T-cell (primary cell): ENCODE results near the gene BARX2. TPM values are rescaled to one million over a fixed set of nuclear protein-coding genes. Genes with fewer than 3 reads are reported as not detected.

Source experiments
- ATAC-seq, 4 experiments: fragments of 200-7000 bp in 3 of 4; fragments of 150-1000 bp in 1 of 4; cut with Tn5 transposase; replicated peaks in 1 of 4; 1 replicate in 3 of 4; 2 replicates in 1 of 4; pipeline ENCODE4 v1.10.0; 2021; ENCODE audit warnings: moderate library complexity in 3 of 4, mild to moderate bottlenecking in 2 of 4, moderate number of reproducible peaks in 1 of 4
- CTCF ChIA-PET, 2 donors: fragments of 300-600 bp; sonication (Branson Sonifier 250); formaldehyde crosslinking; loops; one replicate each; lab custom pipeline; 2022; ENCODE audit warnings: antibody characterized with exemption in 2 of 2; lab: Charles Lee
- POLR2A ChIA-PET, 2 donors: fragments of 300-600 bp; sonication (Branson Sonifier 250); formaldehyde crosslinking; loops; one replicate each; lab custom pipeline; 2022; ENCODE audit warnings: antibody characterized with exemption in 2 of 2; lab: Charles Lee
- DNase-seq, 35 experiments: peaks; one replicate each; pipeline versions ENCODE4 v3.0.0 to v3.0.0-alpha.2; 2013 to 2023
- H3K27ac ChIP-seq: one replicate; pipeline ENCODE4 v1.5.1; 2013; ENCODE audit warnings: low read length
- H3K27me3 ChIP-seq, 2 experiments: replicated peaks in 1 of 2; 1 replicate in 1 of 2; 2 replicates in 1 of 2; pipeline versions ENCODE4 v1.6.1 to v1.7.0; 2013; ENCODE audit warnings: low read length in 1 of 2, mixed read lengths in 1 of 2; ENCODE audit not compliant: control insufficient read depth in 2 of 2, insufficient read depth in 2 of 2; ENCODE audit errors: extremely low read depth in 1 of 2
- H3K36me3 ChIP-seq, 2 donors: 1 replicate in 1 of 2; 2 replicates in 1 of 2; pipeline versions ENCODE4 v1.6.1 to v1.7.0; 2013; ENCODE audit warnings: low read length in 1 of 2; ENCODE audit not compliant: control insufficient read depth in 2 of 2, insufficient read depth in 1 of 2; ENCODE audit errors: extremely low read depth in 1 of 2
- H3K4me1 ChIP-seq, 2 experiments: 1 replicate in 1 of 2; 2 replicates in 1 of 2; pipeline versions ENCODE4 v1.6.1 to v1.7.0; 2013; ENCODE audit warnings: low read length in 2 of 2, mixed read lengths in 1 of 2; ENCODE audit not compliant: insufficient read depth in 2 of 2, control insufficient read depth in 1 of 2; ENCODE audit errors: extremely low read depth in 1 of 2
- H3K4me3 ChIP-seq, 2 donors: 1 replicate in 1 of 2; 2 replicates in 1 of 2; pipeline versions ENCODE4 v1.5.1 to v1.7.0; 2013; ENCODE audit warnings: mild to moderate bottlenecking in 2 of 2, low read length in 1 of 2, moderate library complexity in 1 of 2; ENCODE audit not compliant: control insufficient read depth in 1 of 2; ENCODE audit errors: extremely low read depth in 1 of 2
- H3K9me3 ChIP-seq: 2 replicates; pipeline ENCODE4 v1.7.0; 2013
- H3K27ac Mint-ChIP-seq, 2 donors: one replicate each; pipeline ENCODE4 v1.8.0; 2020 to 2021; ENCODE audit warnings: mild to moderate bottlenecking in 2 of 2, mixed read lengths in 2 of 2
- H3K27me3 Mint-ChIP-seq, 2 donors: one replicate each; pipeline ENCODE4 v1.8.0; 2021 to 2022; ENCODE audit warnings: mixed read lengths in 2 of 2
- H3K36me3 Mint-ChIP-seq: one replicate; pipeline ENCODE4 v1.8.0; 2021; ENCODE audit warnings: mixed read lengths
- H3K4me1 Mint-ChIP-seq, 3 donors: one replicate each; pipeline ENCODE4 v1.8.0; 2020 to 2022; ENCODE audit warnings: mixed read lengths in 3 of 3, mild to moderate bottlenecking in 1 of 3
- H3K4me3 Mint-ChIP-seq, 3 donors: one replicate each; pipeline ENCODE4 v1.8.0; 2020 to 2022; ENCODE audit warnings: mild to moderate bottlenecking in 3 of 3, mixed read lengths in 3 of 3, moderate library complexity in 3 of 3
- H3K9me3 Mint-ChIP-seq, 3 donors: one replicate each; pipeline ENCODE4 v1.8.0; 2020 to 2022; ENCODE audit warnings: mixed read lengths in 3 of 3
- WGBS: methylation state at CpG from one replicate; pipeline ENCODE4 v1.1.5; 2013; ENCODE audit warnings: missing lambda C conversion rate; ENCODE audit not compliant: insufficient coverage; 5-methylcytosine and 5-hydroxymethylcytosine counted together
- total RNA-seq, 35 experiments: library from RNA in 6 of 35; stranded (reverse) in 6 of 35; fragments of 120-200 nt in 1 of 35; gene quantifications; one replicate each; pipeline versions ENCODE4 v1.2.1 to v1.2.4 and lab custom pipeline; 2013 to 2026

BARX2 gene
- total RNA-seq, 5 donors from 2014 or later (not counting 1 experiment from before 2014, with no cell fraction given), result not detected

GRCh38 chr11:129457321-129457720 lies 81.7 kb downstream of the BARX2 start:
- Histone ChIP-seq H3K9me3 (no peaks in the 10 kb centered on the region), H3K36me3 (no peaks in the 10 kb centered on the region), H3K27ac (no peak overlapping the region), H3K4me1 (no peaks in the 10 kb centered on the region), H3K4me3 (no peak overlapping the region), H3K27me3 (peaks cover 0 to 2% of the 10 kb centered on the region in 2 experiments)
- Mint-ChIP-seq H3K27me3 (peaks cover 2 to 4% of the 10 kb centered on the region in 2 donors), H3K9me3 (peaks cover 0 to 2% (median under 1%) of the 10 kb centered on the region in 3 donors), H3K27ac (no peak overlapping the region), H3K4me1 (no peaks in the 10 kb centered on the region), H3K36me3 (no peaks in the 10 kb centered on the region), H3K4me3 (no peak overlapping the region)
- ChIA-PET CTCF (no interaction called here), POLR2A (no interaction called here)
- no peak for DNase-seq
- ATAC-seq, result no peak
- WGBS, result 46% methylated on average over 2 of the region's 6 CpGs

GRCh38 chr11:129458278-129458677 lies 82.6 kb downstream of the BARX2 start:
- Histone ChIP-seq H3K9me3 (no peaks in the 10 kb centered on the region), H3K27ac (no peak overlapping the region), H3K4me3 (no peak overlapping the region), H3K4me1 (no peaks in the 10 kb centered on the region), H3K27me3 (peaks cover 0 to 2% of the 10 kb centered on the region in 2 experiments), H3K36me3 (no peaks in the 10 kb centered on the region)
- WGBS, result no CpG with 5 or more reads among the region's 3 CpGs
- ChIA-PET CTCF (interaction anchor here in 1 of 2 donors (0.6 kb wide), 1 partner anchor 1637 kb away, joined by 5 read pairs; no protein-coding TSS in a partner anchor), POLR2A (no interaction called here)
- H3K27me3 Mint-ChIP-seq, result peaks cover 2 to 5% of the 10 kb centered on the region in 2 donors
- DNase-seq, result no peak
- no peak overlapping the region for H3K4me3 Mint-ChIP-seq
- peaks cover 3 to 6% (median 3%) of the 10 kb centered on the region in 3 donors for H3K9me3 Mint-ChIP-seq
- no peak overlapping the region for H3K27ac Mint-ChIP-seq
- no peaks in the 10 kb centered on the region for H3K4me1 Mint-ChIP-seq
- ATAC-seq, result no peak
- H3K36me3 Mint-ChIP-seq, result no peaks in the 10 kb centered on the region

GRCh38 chr11:129458756-129459535 lies 83.3 kb downstream of the BARX2 start:
- Mint-ChIP-seq H3K27me3 (peaks cover 3 to 10% of the 10 kb centered on the region in 2 donors), H3K4me1 (no peaks in the 10 kb centered on the region), H3K9me3 (peaks cover 3 to 10% (median 7%) of the 10 kb centered on the region in 3 donors), H3K4me3 (no peak overlapping the region), H3K36me3 (no peaks in the 10 kb centered on the region), H3K27ac (no peak overlapping the region)
- no peak for ATAC-seq
- H3K36me3 ChIP-seq, result no peaks in the 10 kb centered on the region
- no peak for DNase-seq
- H3K9me3 ChIP-seq, result no peaks in the 10 kb centered on the region
- H3K27me3 ChIP-seq, result peaks cover 0 to 2% of the 10 kb centered on the region in 2 experiments
- H3K4me1 ChIP-seq, result no peaks in the 10 kb centered on the region
- WGBS, result 66% methylated on average over 11 of the region's 13 CpGs
- CTCF ChIA-PET, result no interaction called here
- H3K27ac ChIP-seq, result no peak overlapping the region
- no peak overlapping the region for H3K4me3 ChIP-seq
- POLR2A ChIA-PET, result no interaction called here

- Mint-ChIP-seq H3K27ac (no peak overlapping the region), H3K36me3 (no peaks in the 10 kb centered on the region), H3K4me1 (no peaks in the 10 kb centered on the region), H3K9me3 (peaks cover 3 to 10% (median 7%) of the 10 kb centered on the region in 3 donors), H3K4me3 (no peak overlapping the region), H3K27me3 (peaks cover 9 to 15% of the 10 kb centered on the region in 2 donors)
- Histone ChIP-seq H3K4me3 (no peak overlapping the region), H3K27me3 (no peaks in the 10 kb centered on the region), H3K9me3 (no peaks in the 10 kb centered on the region), H3K36me3 (no peaks in the 10 kb centered on the region), H3K4me1 (no peaks in the 10 kb centered on the region), H3K27ac (no peak overlapping the region)
- ChIA-PET CTCF (interaction anchor here in 1 of 2 donors (0.6 kb wide), 1 partner anchor 243 kb away, joined by 3 read pairs; no protein-coding TSS in a partner anchor), POLR2A (no interaction called here)
- ATAC-seq (no peak), DNase-seq (no peak)
- 100% methylated on average over 1 of the region's 2 CpGs for WGBS
Measured at GRCh38 chr11:129460714-129461113, 85.1 kb downstream of the BARX2 start.

GRCh38 chr11:129484068-129484467 lies 108.4 kb downstream of the BARX2 start:
- H3K36me3 ChIP-seq, result no peaks in the 10 kb centered on the region
- H3K4me3 ChIP-seq, result no peak overlapping the region
- ChIA-PET POLR2A (no interaction called here), CTCF (no interaction called here)
- no CpG with 5 or more reads among the region's 1 CpG for WGBS
- no peak overlapping the region for H3K27ac ChIP-seq
- DNase-seq (no peak), ATAC-seq (no peak)
- no peaks in the 10 kb centered on the region for H3K9me3 ChIP-seq
- Mint-ChIP-seq H3K27ac (no peak overlapping the region), H3K4me3 (no peak overlapping the region), H3K27me3 (peaks cover 3 to 5% of the 10 kb centered on the region in 2 donors), H3K4me1 (no peaks in the 10 kb centered on the region), H3K9me3 (no peaks in the 10 kb centered on the region), H3K36me3 (no peaks in the 10 kb centered on the region)
- H3K27me3 ChIP-seq, result no peaks in the 10 kb centered on the region
- H3K4me1 ChIP-seq, result no peaks in the 10 kb centered on the region

GRCh38 chr11:129489249-129489648 lies 113.6 kb downstream of the BARX2 start:
- no peaks in the 10 kb centered on the region for H3K4me1 Mint-ChIP-seq
- DNase-seq (no peak), ATAC-seq (no peak)
- H3K27ac Mint-ChIP-seq, result no peak overlapping the region
- H3K4me1 ChIP-seq, result no peaks in the 10 kb centered on the region
- peaks cover 0 to 3% of the 10 kb centered on the region in 2 experiments for H3K27me3 ChIP-seq
- H3K4me3 ChIP-seq, result no peak overlapping the region
- H3K27me3 Mint-ChIP-seq, result peaks cover 11 to 17% of the 10 kb centered on the region in 2 donors
- H3K36me3 ChIP-seq, result no peaks in the 10 kb centered on the region
- no peaks in the 10 kb centered on the region for H3K36me3 Mint-ChIP-seq
- CTCF ChIA-PET, result no interaction called here
- H3K27ac ChIP-seq, result no peak overlapping the region
- H3K4me3 Mint-ChIP-seq, result no peak overlapping the region
- H3K9me3 ChIP-seq, result no peaks in the 10 kb centered on the region
- H3K9me3 Mint-ChIP-seq, result peaks cover 0 to 8% (median 0%) of the 10 kb centered on the region in 3 donors
- POLR2A ChIA-PET, result no interaction called here
- 75% methylated on average over 1 of the region's 1 CpG for WGBS
